SK-N-MC (cell line): Measurements from ENCODE around the gene ECSCR.
"Not testable (repeated sequence)": the region's sequence is repeated elsewhere in the genome, so short reads cannot be mapped to it uniquely, and the experiment has no call there.

ENCODE experiments used
- EZH2 ChIP-seq: fragments of 200-600 bp; sonication (generic); IDR thresholded peaks from one replicate; pipeline ENCODE4 v1.6.1; 2017; ENCODE audit warnings: antibody characterized with exemption
- FOXP2 ChIP-seq: optimal IDR thresholded peaks from 2 replicates; pipeline ENCODE3; 2011; ENCODE audit warnings: mild to moderate bottlenecking, moderate library complexity; ENCODE audit not compliant: insufficient read depth; ENCODE audit errors: extremely low read length, control extremely low read depth
- POLR2AphosphoS5 ChIP-seq: IDR thresholded peaks from 2 replicates; pipeline ENCODE4 v1.6.1; 2012; ENCODE audit warnings: mild to moderate bottlenecking, low read depth, low read length, borderline replicate concordance

- TF ChIP-seq EZH2, POLR2AphosphoS5, FOXP2: not testable (repeated sequence)
Measured at GRCh38 chr5:139409116-139409515, 53.4 kb downstream of the ECSCR start.
